Measurements from ENCODE around the gene COX4I1.

- no peak for TF ChIP-seq CTCF (IDR thresholded peaks at IDR 0.05)
- no peak for TF ChIP-seq POLR2A (IDR thresholded peaks at IDR 0.05)
Observed at GRCh38 chr16:85846461-85846860, 47.0 kb downstream of the COX4I1 start.

Measured in thyroid gland (tissue), 4 donors.